NK-92 treated with Interleukin-12 subunit alpha and Interleukin-12 subunit beta, amount 100 ng/mL, for 24 hours (cell line): ENCODE measurements around the gene STEAP3.

Experiments used
- DNase-seq: peaks from one replicate; lab custom pipeline; 2025; lab: John Stamatoyannopoulos, UW

The STEAP3 gene

DNA sequence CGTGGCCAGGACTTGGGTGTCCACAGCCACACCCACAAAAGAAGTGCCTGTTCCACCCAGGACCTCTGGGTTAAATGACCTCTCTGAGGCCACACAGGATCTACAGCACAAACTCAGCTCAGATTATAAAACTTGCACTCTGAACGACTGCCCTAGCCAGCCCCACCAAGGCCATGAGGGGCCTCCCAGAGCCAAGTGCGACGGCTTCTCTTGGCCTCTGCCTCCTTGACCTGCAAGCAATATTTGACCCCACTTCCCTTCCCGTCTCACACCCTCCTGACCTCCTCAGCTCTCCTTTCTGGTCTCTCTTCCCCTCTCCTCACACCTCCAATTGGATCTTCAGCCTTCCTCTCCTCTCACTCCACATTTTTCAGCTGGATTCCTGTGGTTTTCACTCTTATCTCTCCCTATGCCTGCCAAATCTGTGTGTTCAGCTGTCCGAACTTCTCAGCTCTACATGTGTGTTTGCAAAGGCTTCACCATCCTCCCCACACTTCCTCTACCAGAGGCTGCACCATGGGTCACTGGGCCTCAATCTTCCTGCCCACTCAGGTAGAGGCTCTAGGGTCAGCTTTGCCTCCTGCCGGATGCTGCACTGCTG is 25.3 kb upstream of the STEAP3 start:
- DNase-seq = no peak

- DNase-seq = no peak
Measured at GRCh38 chr2:119201815-119202214, 21.8 kb upstream of the STEAP3 start.

- DNase-seq = no peak
Measured at GRCh38 chr2:119202610-119203310, 20.9 kb upstream of the STEAP3 start.

GRCh38 chr2:119204525-119204924 is 19.1 kb upstream of the STEAP3 start:
- DNase-seq = no peak

GRCh38 chr2:119205001-119205706 is 18.5 kb upstream of the STEAP3 start:
- DNase-seq = no peak

DNA sequence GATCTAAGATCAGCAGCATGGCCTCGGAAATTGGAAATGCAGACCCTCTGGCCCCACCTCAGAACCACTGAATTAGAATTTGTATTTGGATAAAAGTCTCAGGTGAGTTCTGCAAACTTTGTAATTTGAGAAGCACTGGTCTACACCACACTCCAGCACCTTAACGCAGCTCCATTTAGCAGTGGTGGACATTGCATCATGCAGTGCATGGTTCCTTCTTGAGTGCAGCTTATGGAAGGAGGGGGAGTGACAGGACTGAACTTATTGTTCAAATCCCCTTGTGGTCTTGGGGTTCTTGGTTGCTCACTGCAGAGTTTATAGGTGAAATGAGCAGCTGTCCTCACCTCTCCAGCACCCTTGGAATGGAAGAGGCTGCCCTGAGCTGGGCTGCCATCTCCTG is 17.4 kb upstream of the STEAP3 start:
- no peak for DNase-seq

GRCh38 chr2:119207447-119207846 is 16.2 kb upstream of the STEAP3 start:
- no peak for DNase-seq

GRCh38 chr2:119208791-119209203 is 14.8 kb upstream of the STEAP3 start:
- DNase-seq = no peak

DNA sequence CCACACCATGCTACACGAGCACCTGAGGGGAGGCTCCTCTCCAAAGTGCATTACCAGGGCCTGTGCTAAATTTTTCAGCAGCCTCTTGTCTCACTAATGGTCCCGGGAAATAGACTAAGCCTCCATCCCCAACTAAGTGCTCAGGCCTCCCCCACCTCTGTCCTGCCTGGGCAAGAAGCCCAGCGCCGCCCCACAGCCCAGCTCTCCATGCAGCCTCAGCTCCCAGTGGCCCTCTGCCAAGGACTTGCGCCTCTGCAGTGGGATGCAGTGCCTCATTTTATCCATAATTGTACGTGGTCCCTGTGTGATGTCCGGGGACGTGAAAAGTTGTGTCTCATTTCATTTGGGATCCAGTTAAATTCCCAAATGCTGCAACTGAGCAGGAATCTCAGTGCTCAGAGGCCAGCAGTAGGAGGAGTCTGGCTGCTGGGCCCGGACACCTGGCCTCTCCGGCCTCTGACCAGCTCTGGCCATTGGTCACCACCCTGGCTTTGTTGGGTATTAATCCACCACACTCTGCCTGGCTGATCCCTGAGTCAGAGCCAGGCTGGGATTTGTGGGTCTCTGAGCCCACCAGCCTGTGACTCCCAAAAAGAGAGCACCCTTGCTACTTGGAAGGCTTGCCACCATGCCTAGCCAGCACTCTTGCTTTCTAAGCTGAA is 11.4 kb upstream of the STEAP3 start:
- no peak for DNase-seq

DNA sequence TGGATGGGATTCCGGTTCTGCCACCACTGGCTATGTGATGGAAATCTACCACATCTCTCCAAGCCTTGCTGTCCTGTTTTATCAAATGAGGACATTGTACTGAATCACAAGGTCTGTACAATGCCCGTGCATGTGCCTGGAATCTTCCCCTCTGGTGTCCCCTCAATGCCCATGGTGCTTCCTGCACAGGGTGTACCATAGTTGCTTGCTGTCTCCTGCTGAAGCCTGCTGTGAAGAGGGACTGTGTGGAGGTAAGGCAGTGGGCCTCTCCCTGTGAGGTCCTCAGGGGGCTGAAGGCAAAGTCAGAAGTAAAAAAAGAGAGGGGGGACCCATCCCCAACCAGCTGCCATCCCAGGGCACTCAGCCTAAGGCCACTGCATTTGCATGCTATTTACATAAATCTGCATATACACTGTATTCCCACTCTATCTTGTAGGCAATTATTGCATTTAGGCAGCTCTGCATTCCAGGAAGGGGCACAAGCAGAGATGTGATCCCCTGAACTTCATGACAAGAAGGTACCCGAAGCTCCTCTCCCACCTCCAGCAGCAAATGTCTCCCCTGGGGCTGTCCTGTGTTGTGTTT is 9.1 kb upstream of the STEAP3 start:
- no peak for DNase-seq

GRCh38 chr2:119216994-119217393 is 6.6 kb upstream of the STEAP3 start:
- DNase-seq = no peak

DNA sequence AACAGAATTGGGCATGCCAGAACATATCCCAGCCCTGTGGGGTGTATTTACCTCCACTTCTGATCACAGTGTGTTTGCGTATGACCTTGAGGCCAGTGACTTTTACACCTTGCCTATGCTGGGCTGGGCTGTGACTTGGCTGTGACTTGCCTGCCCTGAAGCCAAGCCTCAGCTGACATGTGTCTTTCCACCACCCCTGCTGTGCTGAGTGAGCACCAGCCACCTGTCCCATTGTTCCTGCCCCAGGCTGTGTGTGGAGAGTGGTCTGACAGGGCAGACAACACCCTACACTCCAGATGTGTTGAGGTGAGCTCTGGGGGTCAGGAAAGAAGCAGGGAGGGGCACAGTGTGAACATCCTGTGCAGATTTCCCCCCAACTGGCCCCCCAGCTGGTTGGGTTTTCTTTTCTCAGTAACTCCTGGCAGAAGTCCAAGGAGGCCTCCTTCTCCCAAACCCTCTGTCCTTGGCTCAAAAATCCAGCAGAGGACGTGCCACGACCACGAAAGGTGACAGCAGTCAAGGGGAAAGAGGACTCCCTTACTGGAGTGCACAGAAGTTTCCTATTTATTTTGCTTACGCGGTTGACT is 5.1 kb upstream of the STEAP3 start:
- no peak for DNase-seq

DNA sequence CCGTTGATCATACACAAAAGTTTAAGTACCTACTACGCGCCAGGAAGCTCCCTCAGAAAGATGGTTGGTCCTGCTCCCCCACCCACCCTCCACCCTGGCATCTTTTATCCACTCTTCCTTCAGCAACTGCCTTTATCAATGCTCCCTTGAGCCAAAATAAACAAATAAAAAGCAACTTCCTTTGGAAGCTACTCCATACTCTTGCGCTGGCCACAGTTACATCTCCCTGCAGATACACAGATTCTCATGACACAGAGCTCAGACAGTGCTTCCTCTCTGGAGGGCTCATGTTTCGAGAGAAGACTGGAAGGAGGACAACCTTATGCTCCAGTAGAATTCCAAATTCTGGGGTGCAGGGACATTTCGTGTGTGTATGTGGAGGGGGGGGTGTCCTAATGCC is 3.8 kb upstream of the STEAP3 start:
- DNase-seq = no peak

GRCh38 chr2:119220720-119221301 is 2.8 kb upstream of the STEAP3 start:
- no peak for DNase-seq

- no peak for DNase-seq
Measured at GRCh38 chr2:119221609-119222008, 2.0 kb upstream of the STEAP3 start.

DNA sequence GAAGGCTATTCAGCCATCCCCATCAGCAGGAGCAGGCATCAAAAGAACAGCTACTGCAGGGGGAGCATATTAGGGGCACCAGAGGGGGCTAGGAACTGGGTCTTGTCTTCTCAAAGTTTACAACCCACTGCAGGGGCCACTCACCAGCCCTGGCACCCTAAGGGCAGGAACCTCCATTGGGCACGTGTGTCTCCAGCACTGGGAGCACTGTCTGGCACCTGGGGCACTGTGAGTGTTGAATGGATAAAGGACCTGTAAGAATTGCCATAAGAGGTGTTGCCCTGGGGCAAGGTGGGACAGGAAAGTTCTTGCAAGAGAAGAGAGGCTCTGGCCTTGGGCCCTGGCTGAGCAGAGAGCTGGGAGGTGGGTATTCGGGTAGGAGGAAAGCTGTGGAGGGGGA is 1.4 kb upstream of the STEAP3 start:
- no peak for DNase-seq

- DNase-seq = no peak
Measured at GRCh38 chr2:119222863-119223520, 642 bp upstream of the STEAP3 start.

DNA sequence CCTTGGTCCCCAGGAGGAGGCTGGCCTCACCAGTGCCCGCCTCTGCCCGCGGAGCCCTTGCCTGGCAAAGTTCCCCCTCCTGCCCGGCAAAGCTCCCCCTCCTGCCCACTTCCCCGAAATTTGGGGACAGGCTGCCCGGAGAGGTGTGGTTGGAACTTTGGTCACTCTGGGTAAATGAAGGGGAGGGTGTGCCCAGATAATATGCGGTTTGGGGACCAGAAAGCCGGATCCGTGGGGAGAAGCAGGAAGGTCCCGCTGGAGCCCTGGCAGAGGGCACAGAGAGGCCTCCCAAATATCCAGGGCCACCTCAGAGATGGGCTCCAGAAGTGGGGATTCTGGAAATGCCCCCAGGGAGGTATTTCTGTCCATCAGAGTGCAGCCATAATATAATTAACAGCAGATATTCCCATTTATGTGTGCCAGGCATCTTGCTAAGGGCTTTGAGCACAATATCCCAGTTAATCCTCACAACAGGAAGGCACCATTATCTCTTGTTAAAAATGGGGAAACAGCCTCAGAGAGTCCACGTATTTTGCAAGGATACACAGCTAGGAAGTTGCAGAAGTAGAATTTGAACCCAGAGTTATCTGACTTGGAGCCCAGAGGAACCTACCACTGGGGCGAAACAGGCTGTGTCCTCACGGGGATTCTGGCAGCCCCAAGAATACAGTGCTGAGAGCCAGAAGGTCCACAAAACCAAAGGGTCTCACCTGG is 914 bp downstream of the STEAP3 start:
- no peak for DNase-seq

- DNase-seq = no peak
Measured at GRCh38 chr2:119225105-119225865, 1.7 kb downstream of the STEAP3 start.

DNA sequence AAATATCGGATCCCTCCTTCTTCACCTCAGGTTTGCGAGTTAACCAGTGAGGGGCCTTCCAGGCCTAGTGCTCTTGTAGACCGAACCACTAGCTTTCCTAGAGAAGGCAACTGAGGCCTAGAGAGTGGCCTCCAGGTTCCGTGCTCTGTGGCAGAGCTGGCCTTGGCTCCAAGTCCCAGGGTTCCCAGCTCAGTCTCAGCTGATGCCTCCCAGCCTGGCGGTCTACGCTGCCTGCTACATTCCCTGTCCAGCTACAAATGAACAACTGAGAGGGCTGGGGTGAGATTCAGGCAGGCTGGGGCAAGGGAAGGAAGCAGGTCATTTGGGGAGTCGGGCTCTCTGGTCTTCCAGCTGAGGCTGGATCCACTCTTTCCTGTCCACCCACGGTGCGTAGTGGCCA is 2.3 kb downstream of the STEAP3 start:
- no peak for DNase-seq
